H9 (cell line): ENCODE measurements around the gene DLGAP4. TPM values are rescaled to one million over a fixed set of nuclear protein-coding genes. Genes with fewer than 3 reads are reported as not detected.

Experiments
- DNase-seq: peaks from one replicate; pipeline ENCODE4 v3.0.0-alpha.2; 2017
- H2AFZ ChIP-seq: one replicate; pipeline ENCODE4 v1.6.1; 2013; ENCODE audit warnings: mild to moderate bottlenecking, low read length, control low read depth, moderate library complexity
- H2AK5ac ChIP-seq: 2 replicates; pipeline ENCODE4 v1.6.1; 2013; ENCODE audit warnings: low read length, control low read depth, mixed read lengths; ENCODE audit not compliant: insufficient read length
- H2BK120ac ChIP-seq: one replicate; pipeline ENCODE4 v1.6.1; 2013; ENCODE audit warnings: low read depth, mild to moderate bottlenecking, low read length, control low read depth, inconsistent platforms; ENCODE audit not compliant: poor library complexity, severe bottlenecking
- H2BK12ac ChIP-seq: 2 replicates; pipeline ENCODE4 v1.6.1; 2013; ENCODE audit warnings: low read length, control low read depth, mixed read lengths, low read depth; ENCODE audit not compliant: insufficient read length
- H2BK15ac ChIP-seq: 2 replicates; pipeline ENCODE4 v1.6.1; 2013; ENCODE audit warnings: low read depth, low read length, control low read depth
- H2BK20ac ChIP-seq: one replicate; pipeline ENCODE4 v1.6.1; 2013; ENCODE audit warnings: low read depth, mild to moderate bottlenecking, low read length, control low read depth, inconsistent platforms; ENCODE audit not compliant: poor library complexity, severe bottlenecking
- H2BK5ac ChIP-seq: 2 replicates; pipeline ENCODE4 v1.6.1; 2013; ENCODE audit warnings: low read length, control low read depth, mixed read lengths; ENCODE audit not compliant: insufficient read length
- H3K14ac ChIP-seq: 2 replicates; pipeline ENCODE4 v1.6.1; 2013; ENCODE audit warnings: low read length, control low read depth; ENCODE audit not compliant: insufficient read depth
- H3K18ac ChIP-seq: 2 replicates; pipeline ENCODE4 v1.6.1; 2013; ENCODE audit warnings: low read depth, mild to moderate bottlenecking, mixed read lengths, low read length, control low read depth; ENCODE audit not compliant: insufficient read length
- H3K23ac ChIP-seq: 2 replicates; pipeline ENCODE4 v1.6.1; 2013; ENCODE audit warnings: low read length, control low read depth, mixed read lengths, low read depth; ENCODE audit not compliant: insufficient read length
- H3K23me2 ChIP-seq: 2 replicates; pipeline ENCODE4 v1.6.1; 2013; ENCODE audit warnings: low read depth, mild to moderate bottlenecking, mixed read lengths, low read length, control low read depth; ENCODE audit not compliant: insufficient read length, poor library complexity, severe bottlenecking
- H3K27ac ChIP-seq: 2 replicates; pipeline ENCODE4 v1.5.1; 2013; ENCODE audit warnings: low read length, control low read depth, mixed read lengths, low read depth; ENCODE audit not compliant: insufficient read length
- H3K27me3 ChIP-seq: 2 replicates; pipeline ENCODE4 v1.6.1; 2013; ENCODE audit warnings: low read length, control low read depth, inconsistent platforms; ENCODE audit not compliant: insufficient read depth
- H3K4ac ChIP-seq: 2 replicates; pipeline ENCODE4 v1.6.1; 2013; ENCODE audit warnings: low read depth, mild to moderate bottlenecking, control low read depth, inconsistent platforms, low read length, moderate library complexity
- H3K4me1 ChIP-seq: 2 replicates; pipeline ENCODE4 v1.6.1; 2013; ENCODE audit warnings: low read length, control low read depth, inconsistent platforms; ENCODE audit not compliant: insufficient read depth
- H3K4me2 ChIP-seq: 2 replicates; pipeline ENCODE4 v1.6.1; 2013; ENCODE audit warnings: low read length, control low read depth, mixed read lengths; ENCODE audit not compliant: insufficient read length, insufficient read depth
- H3K56ac ChIP-seq: 2 replicates; pipeline ENCODE4 v1.6.1; 2013; ENCODE audit warnings: low read depth, mild to moderate bottlenecking, mixed read lengths, low read length, control low read depth; ENCODE audit not compliant: insufficient read length
- H3K79me1 ChIP-seq: 2 replicates; pipeline ENCODE4 v1.6.1; 2013; ENCODE audit warnings: low read depth, mild to moderate bottlenecking, moderate library complexity, low read length, control low read depth, inconsistent platforms; ENCODE audit not compliant: insufficient read depth, poor library complexity, severe bottlenecking
- H3K79me2 ChIP-seq: 2 replicates; pipeline ENCODE4 v1.6.1; 2013; ENCODE audit warnings: low read length, control low read depth, inconsistent platforms; ENCODE audit not compliant: insufficient read depth
- H3K9ac ChIP-seq: 2 replicates; pipeline ENCODE4 v1.6.1; 2013; ENCODE audit warnings: low read length, control low read depth, mixed read lengths; ENCODE audit not compliant: insufficient read length; ENCODE audit errors: extremely low read depth
- H3K9me3 ChIP-seq: one replicate; pipeline ENCODE4 v1.6.1; 2013; ENCODE audit warnings: low read depth, low read length, inconsistent platforms; ENCODE audit not compliant: control insufficient read depth
- H3T11ph ChIP-seq: one replicate; pipeline ENCODE4 v1.6.1; 2013; ENCODE audit warnings: mild to moderate bottlenecking, low read length, control low read depth, inconsistent platforms
- H4K20me1 ChIP-seq: one replicate; pipeline ENCODE4 v1.6.1; 2013; ENCODE audit not compliant: control insufficient read depth, insufficient read length, insufficient read depth
- H4K5ac ChIP-seq: 2 replicates; pipeline ENCODE4 v1.6.1; 2013; ENCODE audit warnings: low read depth, mild to moderate bottlenecking, mixed read lengths, low read length, control low read depth; ENCODE audit not compliant: insufficient read length
- H4K8ac ChIP-seq: replicated peaks from 2 replicates; pipeline ENCODE4 v1.6.1; 2013; ENCODE audit warnings: low read length, control low read depth, mixed read lengths, low read depth; ENCODE audit not compliant: insufficient read length
- H4K91ac ChIP-seq: 2 replicates; pipeline ENCODE4 v1.6.1; 2013; ENCODE audit warnings: low read depth, mild to moderate bottlenecking, moderate library complexity, mixed read lengths, low read length, control low read depth; ENCODE audit not compliant: insufficient read length
- H3K27ac Mint-ChIP-seq, 3 experiments: 2 replicates in 2 of 3; 3 replicates in 1 of 3; pipeline ENCODE4 v1.8.0; 2020 to 2021; ENCODE audit warnings: mixed read lengths in 3 of 3, mild to moderate bottlenecking in 1 of 3, moderate library complexity in 1 of 3
- H3K27me3 Mint-ChIP-seq: 2 replicates; pipeline ENCODE4 v1.8.0; 2021; ENCODE audit warnings: low read depth, mild to moderate bottlenecking, moderate library complexity, mixed read lengths
- H3K36me3 Mint-ChIP-seq, 3 experiments: 2 replicates in 2 of 3; 3 replicates in 1 of 3; pipeline ENCODE4 v1.8.0; 2020 to 2021; ENCODE audit warnings: low read depth in 3 of 3, mixed read lengths in 3 of 3; ENCODE audit not compliant: insufficient read depth in 1 of 3
- H3K4me1 Mint-ChIP-seq, 2 experiments: 2 replicates each; pipeline ENCODE4 v1.8.0; 2020; ENCODE audit warnings: mixed read lengths in 2 of 2
- H3K4me3 Mint-ChIP-seq, 2 experiments: 2 replicates in 1 of 2; 3 replicates in 1 of 2; pipeline ENCODE4 v1.8.0; 2020 to 2021; ENCODE audit warnings: mild to moderate bottlenecking in 2 of 2, mixed read lengths in 2 of 2, moderate library complexity in 1 of 2
- H3K9me3 Mint-ChIP-seq, 2 experiments: 2 replicates in 1 of 2; 3 replicates in 1 of 2; pipeline ENCODE4 v1.8.0; 2020; ENCODE audit warnings: mild to moderate bottlenecking in 2 of 2, mixed read lengths in 2 of 2, moderate library complexity in 1 of 2
- CTCF ChIP-seq: fragments of 200-600 bp; sonication (generic); conservative IDR thresholded peaks from 3 replicates; pipeline ENCODE4 v1.8.0; 2021; ENCODE audit warnings: antibody characterized with exemption, mild to moderate bottlenecking
- whole genome bisulfite sequencing: extraction: QIAGEN DNeasy Blood & Tissue Kit; methylation state at CpG from one replicate; pipeline ENCODE4 v1.1.7; 2013; ENCODE audit warnings: missing lambda C conversion rate, low lambda C conversion rate, mixed read lengths; ENCODE audit not compliant: insufficient read length; ENCODE audit errors: extremely low coverage; 5-methylcytosine and 5-hydroxymethylcytosine counted together
- total RNA-seq: library from RNA; stranded (reverse); gene quantifications from 2 replicates; pipeline ENCODE4 v1.2.1, GENCODE V29; 2021

DLGAP4 gene
- total RNA-seq, 1 experiment from 2014 or later: 48.0 TPM

GRCh38 chr20:36346256-36346655, 40.1 kb downstream of the DLGAP4 start:
- Histone ChIP-seq H3K23me2 (no peaks in the 10 kb centered on the region), H3K27me3 (no peaks in the 10 kb centered on the region), H2BK5ac (no peak overlapping the region), H3K14ac (no peak overlapping the region), H3K23ac (no peak overlapping the region), H2BK120ac (no peak overlapping the region), H2BK15ac (no peak overlapping the region), H2AFZ (no peak overlapping the region), H3K4me2 (no peak overlapping the region), H3K79me1 (no peaks in the 10 kb centered on the region), H3T11ph (no peak overlapping the region), H3K79me2 (no peaks in the 10 kb centered on the region), H3K4me1 (no peaks in the 10 kb centered on the region), H3K56ac (no peak overlapping the region), H2BK12ac (no peak overlapping the region), H2AK5ac (no peak overlapping the region), H4K5ac (no peak overlapping the region), H4K20me1 (no peaks in the 10 kb centered on the region), H3K9ac (no peak overlapping the region), H3K27ac (no peak overlapping the region), H3K4ac (no peak overlapping the region), H4K8ac (no peak overlapping the region), H2BK20ac (no peak overlapping the region), H3K9me3 (no peaks in the 10 kb centered on the region), H4K91ac (no peak overlapping the region), H3K18ac (no peak overlapping the region)
- Mint-ChIP-seq H3K27me3 (peaks cover 2% of the 10 kb centered on the region), H3K4me3 (no peak overlapping the region), H3K9me3 (no peaks in the 10 kb centered on the region; a peak in 1 of 5 replicates), H3K4me1 (peaks cover 2 to 7% of the 10 kb centered on the region in 2 experiments; a peak in 3 of 4 replicates), H3K36me3 (no peaks in the 10 kb centered on the region), H3K27ac (no peak overlapping the region; a peak in 1 of 7 replicates)
- WGBS: no CpG with 5 or more reads among the region's 3 CpGs
- no peak for DNase-seq
- no peak for TF ChIP-seq CTCF
